ENCODE data around the gene SOX18.

Gene SOX18

GRCh38 chr20:64080813-64081623 is 31.6 kb upstream of the SOX18 start:
- no peak for DNase-seq (ENCODE audit: low read depth, low spot score)

DNA sequence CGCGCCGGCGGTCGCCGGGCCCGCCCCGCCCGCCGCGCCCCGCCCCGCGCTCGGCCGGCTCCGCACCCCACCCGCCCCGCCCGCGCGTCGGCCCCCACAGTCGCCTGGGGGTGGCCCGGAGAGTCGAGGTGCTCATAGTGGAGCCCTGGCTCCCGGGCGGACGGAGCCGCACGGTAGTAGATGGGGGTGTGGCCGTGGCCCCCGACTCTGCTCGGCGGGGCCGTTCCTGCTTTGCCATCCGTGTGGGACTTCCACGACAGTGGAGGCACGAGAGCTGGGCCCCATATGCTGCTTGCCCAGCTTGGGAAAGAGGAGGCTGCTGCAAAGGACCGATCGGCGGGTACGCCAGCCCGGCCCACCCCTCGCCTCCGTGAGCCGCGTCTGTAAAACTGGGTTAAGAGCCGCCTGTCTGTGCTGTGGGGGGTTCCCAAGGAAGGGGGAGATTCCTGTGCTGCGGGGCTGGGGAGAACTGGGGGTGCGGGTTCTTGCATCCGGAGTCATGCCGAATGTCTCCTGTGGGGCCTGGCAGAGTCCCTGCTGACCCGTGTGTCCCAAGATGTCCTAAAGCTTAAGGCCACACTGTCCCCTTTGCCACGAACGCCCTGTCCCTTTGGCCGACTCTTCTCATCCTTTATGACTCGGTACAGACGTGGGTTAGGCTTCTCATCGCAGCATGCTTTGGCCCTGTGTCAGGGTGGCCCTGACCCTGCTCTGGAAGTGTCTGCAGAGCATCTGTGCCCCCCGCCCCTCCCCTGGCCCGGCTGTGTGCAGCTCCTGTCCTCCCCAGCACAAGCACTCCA is 30.8 kb upstream of the SOX18 start, which contains the start of gene OPRL1:
Gene OPRL1 (plus strand): TSS at position 70 of the 800 bp plus-strand sequence. CDS start 12,639 bp downstream, outside the sequence.
- DNase-seq (ENCODE audit: low read depth, low spot score) = no peak

DNA sequence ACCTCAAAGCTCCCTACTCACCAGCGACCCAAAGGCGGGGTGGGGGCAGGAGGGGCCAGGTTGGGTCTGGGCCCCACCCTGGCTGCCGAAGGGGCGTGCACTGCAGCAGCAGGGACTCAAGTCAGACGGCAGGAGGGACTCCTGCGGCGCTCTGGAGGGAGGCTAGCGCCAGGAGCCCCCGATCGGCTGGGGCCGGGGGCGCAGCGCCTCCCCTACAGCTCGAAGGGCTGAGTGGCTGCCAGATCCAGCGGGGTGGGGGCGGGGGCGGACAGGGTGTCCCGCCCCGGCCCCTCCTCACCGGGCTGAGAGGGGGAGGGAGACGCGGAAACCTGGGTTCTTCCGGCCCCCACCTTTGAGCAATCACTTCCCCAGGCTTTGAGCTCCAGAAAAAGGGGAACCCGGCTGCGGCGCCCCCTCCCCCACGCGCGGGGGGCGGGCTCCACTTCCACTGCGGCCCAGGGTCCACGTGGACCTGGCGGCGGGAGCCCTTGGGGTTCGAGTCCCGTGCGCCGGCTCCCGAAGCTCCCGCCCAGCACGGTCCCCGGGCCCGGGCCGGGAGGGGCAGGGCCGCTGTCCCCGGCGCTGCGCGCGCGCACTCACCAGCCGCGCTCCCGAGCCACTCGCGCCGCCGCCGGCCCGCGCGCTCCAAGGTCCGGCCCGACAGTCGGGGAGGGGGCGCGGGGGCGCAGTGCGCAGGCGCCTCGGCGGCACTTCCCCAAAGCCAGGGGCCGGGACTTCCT is 30.0 kb upstream of the SOX18 start, which contains the start of gene RGS19:
Gene RGS19 (minus strand): TSS at position 246 of the 740 bp plus-strand sequence. CDS start 2,632 bp downstream, outside the sequence.
- DNase-seq (ENCODE audit: low read depth, low spot score) = no peak

DNA sequence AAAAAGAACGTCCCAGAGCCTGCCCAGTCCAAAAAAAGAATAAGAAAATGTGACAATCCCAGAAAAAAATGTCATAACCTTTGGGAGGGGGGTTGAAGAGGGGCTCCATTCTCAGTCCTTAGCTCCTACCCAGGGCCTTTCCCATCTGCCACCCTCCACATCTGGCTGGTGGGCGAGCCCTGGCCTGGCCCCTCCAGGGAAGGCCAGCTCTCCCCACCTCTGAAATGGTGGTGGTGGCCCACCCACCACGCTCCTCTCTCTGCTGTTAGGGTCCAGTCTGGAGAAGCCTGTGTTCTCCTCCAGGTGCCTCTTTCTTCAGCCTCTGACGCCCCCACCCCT is 29.5 kb upstream of the SOX18 start:
- no peak for DNase-seq (ENCODE audit: low read depth, low spot score)

GRCh38 chr20:64077876-64078551 is 28.6 kb upstream of the SOX18 start:
- no peak for DNase-seq (ENCODE audit: low read depth, low spot score)

DNA sequence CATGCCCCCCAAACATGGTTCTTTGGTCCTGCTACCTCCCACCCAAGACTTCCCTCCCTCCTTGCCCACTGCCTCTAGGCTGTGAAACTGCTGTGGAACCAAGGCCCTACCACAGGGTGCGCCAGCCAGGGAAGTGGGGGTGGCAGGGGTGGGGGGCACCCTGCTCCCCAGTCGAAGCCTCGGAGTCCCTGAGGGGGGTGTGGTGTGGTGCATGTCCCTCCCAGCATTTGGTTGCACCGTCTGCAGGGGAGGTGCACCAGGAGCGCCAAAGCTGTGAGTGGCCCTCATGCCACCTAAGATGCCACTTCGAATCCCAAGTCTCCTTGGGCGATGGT is 28.1 kb upstream of the SOX18 start:
- no peak for DNase-seq (ENCODE audit: low read depth, low spot score)

DNA sequence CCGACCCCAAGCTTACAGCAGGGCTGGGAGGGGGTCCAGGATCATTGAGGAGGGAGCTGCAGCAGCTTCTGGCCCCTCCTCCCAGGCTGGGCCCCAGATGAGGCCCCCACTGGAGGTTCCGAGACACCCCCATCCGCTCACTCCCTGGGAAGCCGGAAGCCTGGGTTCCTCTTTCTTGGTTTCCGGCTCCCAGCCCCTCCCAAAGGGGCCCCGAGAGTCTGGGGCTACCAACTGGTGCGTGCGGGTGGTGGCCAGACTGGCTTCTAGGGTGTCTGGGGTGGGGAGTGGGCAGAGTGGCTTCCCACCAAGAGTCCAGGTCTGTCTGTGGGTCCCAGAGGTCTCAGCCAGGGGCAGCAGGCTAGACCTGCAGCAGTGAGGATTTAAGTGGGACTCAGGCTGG is 27.7 kb upstream of the SOX18 start:
- DNase-seq (ENCODE audit: low read depth, low spot score) = no peak

GRCh38 chr20:64076061-64076997 is 26.9 kb upstream of the SOX18 start:
- DNase-seq (ENCODE audit: low read depth, low spot score) = no peak

DNA sequence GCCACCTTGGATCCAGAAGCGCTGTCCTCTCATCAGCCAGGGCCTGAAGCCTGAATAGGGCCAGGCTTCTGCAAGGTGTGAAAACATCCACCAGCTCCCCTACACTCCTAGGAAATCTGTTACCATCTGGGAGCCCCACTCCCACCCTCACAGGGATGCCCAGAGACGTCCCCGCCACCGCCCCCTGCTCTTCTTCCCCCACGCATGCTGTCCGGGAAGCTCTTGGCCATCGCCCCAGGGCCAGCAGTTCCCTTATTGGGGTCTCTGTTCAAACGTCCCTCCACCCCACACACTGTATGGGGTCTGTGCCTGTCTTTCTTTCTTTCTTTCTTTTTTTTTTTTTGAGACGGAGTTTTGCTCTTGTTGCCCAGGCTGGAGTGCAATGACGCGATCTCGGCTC is 26.1 kb upstream of the SOX18 start:
- DNase-seq (ENCODE audit: low read depth, low spot score) = no peak

DNA sequence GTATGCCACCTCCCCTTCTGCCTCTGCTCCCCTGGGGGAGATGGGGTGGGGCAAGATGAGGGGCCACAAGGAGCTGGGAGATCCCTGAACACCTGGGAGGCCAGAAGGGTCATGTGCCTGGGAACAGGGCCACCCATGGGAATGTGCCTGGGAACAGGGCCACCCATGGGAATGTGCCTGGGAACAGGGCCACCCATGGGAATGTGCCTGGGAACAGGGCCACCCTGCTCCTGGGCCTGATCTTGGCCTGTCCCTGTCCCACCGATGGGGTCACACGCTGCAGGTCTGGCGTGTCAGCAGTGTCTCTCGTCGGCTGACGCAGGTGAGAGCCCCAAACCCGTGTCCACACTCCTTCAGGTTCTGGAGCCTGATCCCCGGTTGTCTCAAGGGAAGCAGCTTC is 25.5 kb upstream of the SOX18 start:
- no peak for DNase-seq (ENCODE audit: low read depth, low spot score)

- no peak for DNase-seq (ENCODE audit: low read depth, low spot score)
These were observed 24.8 kb upstream of the SOX18 start for GRCh38 chr20:64074184-64074789.

DNA sequence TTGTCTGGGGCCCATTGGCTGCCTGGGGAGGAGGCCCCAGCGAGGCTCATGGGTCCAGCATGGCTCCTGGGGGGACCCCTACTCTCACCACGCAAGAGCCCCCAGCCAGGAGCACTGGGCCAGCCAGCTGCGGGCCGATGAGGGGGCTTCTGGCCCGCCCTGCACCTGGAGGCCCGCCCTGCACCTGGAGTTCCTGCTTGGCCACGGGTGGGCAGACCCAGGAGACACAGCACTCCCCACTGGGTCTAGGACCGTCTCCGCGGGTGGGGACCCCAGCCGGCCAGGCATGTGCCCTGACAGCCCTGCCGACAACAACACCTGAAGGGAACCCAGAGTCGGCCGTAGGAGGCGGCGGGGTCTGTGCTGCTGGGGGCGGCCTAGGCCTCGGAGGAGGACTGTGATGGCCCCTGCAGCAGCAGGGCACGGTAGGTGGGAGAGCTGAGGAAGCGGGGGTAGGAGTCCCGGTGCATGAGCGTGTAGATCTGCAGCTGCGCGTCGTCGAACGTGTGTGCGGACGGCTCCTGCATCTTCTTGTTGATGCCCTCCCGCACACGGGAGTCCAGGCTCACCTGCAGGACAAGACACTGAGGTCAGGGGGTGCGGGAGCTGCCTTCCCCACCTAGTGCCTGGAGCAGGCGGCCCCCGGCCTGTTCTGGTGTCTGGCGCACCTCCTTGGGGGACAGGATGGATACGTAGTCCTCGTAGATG is 24.2 kb upstream of the SOX18 start:
- DNase-seq (ENCODE audit: low read depth, low spot score) = no peak

DNA sequence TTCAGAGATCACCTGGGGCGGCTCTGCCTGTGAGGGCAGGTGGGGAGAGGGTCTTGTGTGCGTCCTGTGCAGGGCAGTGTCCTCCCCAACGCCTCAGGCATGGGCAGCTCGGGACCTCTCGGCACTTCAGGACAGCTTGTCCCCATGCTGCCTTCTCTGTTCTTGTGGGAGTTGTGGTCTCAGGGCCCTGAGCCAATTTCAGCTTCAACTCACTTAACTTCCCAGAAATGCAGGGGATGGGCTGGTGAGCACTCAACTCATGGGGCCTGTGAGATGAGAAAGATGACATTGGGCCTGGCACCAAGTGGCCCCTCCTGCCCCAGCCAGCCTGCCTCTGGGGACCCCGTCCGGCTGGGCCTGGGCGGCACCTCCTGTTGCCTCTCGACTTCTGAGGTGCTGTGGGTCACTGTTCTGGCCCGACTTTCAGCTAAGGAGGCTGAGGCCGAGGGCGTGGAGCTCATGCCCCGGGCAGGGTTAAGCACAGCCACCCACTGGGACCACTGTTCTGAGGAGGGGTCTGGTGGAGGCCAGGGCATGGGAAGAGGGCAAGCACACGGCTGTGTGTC is 23.1 kb upstream of the SOX18 start:
- no peak for DNase-seq (ENCODE audit: low read depth, low spot score)

- no peak for DNase-seq (ENCODE audit: low read depth, low spot score)
These were observed 22.2 kb upstream of the SOX18 start for GRCh38 chr20:64071341-64072332.

DNA sequence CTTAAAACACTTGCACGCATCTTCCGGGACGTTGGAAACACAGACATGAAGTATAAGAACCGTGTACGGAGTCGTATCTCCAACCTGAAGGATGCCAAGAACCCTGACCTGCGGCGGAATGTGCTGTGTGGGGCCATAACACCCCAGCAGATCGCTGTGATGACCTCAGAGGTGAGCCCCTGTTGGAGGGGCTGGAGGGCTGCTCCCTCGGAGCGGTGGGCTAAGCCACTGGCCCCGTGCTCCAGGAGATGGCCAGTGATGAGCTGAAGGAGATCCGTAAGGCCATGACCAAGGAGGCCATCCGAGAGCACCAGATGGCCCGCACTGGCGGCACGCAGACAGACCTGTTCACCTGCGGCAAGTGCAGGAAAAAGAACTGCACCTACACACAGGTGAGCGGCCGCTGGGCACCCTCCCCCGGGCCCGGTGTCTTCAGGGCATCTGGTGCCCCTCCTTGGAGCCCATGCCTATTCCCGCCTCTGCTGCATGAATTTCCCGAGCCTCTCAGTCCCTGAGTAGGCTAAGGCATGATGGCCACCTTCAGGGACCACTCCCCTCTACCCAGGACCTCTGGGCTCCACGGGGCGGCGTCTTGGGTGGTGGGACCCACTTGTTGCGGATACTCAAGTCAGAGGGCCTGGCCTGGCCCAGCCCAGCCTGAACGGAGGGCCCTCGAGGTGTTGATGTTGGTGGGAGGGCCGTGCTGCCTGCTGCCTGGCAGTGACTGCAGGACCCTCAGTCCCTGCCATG is 21.0 kb upstream of the SOX18 start:
- DNase-seq (ENCODE audit: low read depth, low spot score) = no peak

GRCh38 chr20:64069614-64070243 is 20.3 kb upstream of the SOX18 start:
- no peak for DNase-seq (ENCODE audit: low read depth, low spot score)

GRCh38 chr20:64069209-64069613 is 19.8 kb upstream of the SOX18 start:
- DNase-seq (ENCODE audit: low read depth, low spot score) = no peak

Data from activated naive CD8-positive, alpha-beta T cell treated with anti-CD3 and anti-CD28 coated beads, Interleukin-2, amount 50 U/mL, for 16 hours (primary cell).